Endothelial cell of hepatic sinusoid (primary cell): ENCODE results near the gene DHRS2.

Source experiments
- in situ Hi-C: cut with HindIII; loops from 2 replicates; pipeline ENCODE4 v1.10.0; 2017; ENCODE audit warnings: low sequenced_read_pairs

The DHRS2 gene

GRCh38 chr14:23646648-23647549 lies 10.7 kb downstream of the DHRS2 start:
- in situ Hi-C loops: no loop called here

GRCh38 chr14:23647619-23648018 lies 11.5 kb downstream of the DHRS2 start:
- in situ Hi-C loops: no loop called here

GRCh38 chr14:23648764-23649460 lies 12.7 kb downstream of the DHRS2 start:
- in situ Hi-C loops: no loop called here

- in situ Hi-C loops: no loop called here
These were observed 14.3 kb downstream of the DHRS2 start for GRCh38 chr14:23650506-23650905.

- in situ Hi-C loops: no loop called here
These were observed 16.9 kb downstream of the DHRS2 start for GRCh38 chr14:23653051-23653450.

GRCh38 chr14:23654231-23654630 lies 18.1 kb downstream of the DHRS2 start:
- in situ Hi-C loops: no loop called here

GRCh38 chr14:23657959-23658470 lies 21.9 kb downstream of the DHRS2 start:
- in situ Hi-C loops: no loop called here

GRCh38 chr14:23660290-23661226 lies 24.4 kb downstream of the DHRS2 start:
- in situ Hi-C loops: no loop called here

GRCh38 chr14:23661542-23661941 lies 25.4 kb downstream of the DHRS2 start:
- in situ Hi-C loops: no loop called here

GRCh38 chr14:23663127-23663526 lies 27.0 kb downstream of the DHRS2 start:
- in situ Hi-C loops: no loop called here

- in situ Hi-C loops: no loop called here
These were observed 27.5 kb downstream of the DHRS2 start for GRCh38 chr14:23663711-23664110.

- in situ Hi-C loops: no loop called here
These were observed 28.2 kb downstream of the DHRS2 start for GRCh38 chr14:23664207-23664885.

- in situ Hi-C loops: no loop called here
These were observed 29.3 kb downstream of the DHRS2 start for GRCh38 chr14:23665302-23666016.

- in situ Hi-C loops: no loop called here
These were observed 31.0 kb downstream of the DHRS2 start for GRCh38 chr14:23667134-23667533.

GRCh38 chr14:23669441-23669840 lies 33.3 kb downstream of the DHRS2 start:
- in situ Hi-C loops: no loop called here

- in situ Hi-C loops: no loop called here
These were observed 34.3 kb downstream of the DHRS2 start for GRCh38 chr14:23670481-23670880.

GRCh38 chr14:23672200-23672599 lies 36.0 kb downstream of the DHRS2 start:
- in situ Hi-C loops: no loop called here

GRCh38 chr14:23675337-23675736 lies 39.2 kb downstream of the DHRS2 start:
- in situ Hi-C loops: no loop called here

GRCh38 chr14:23675906-23676305 lies 39.7 kb downstream of the DHRS2 start:
- in situ Hi-C loops: no loop called here

GRCh38 chr14:23681337-23681736 lies 45.2 kb downstream of the DHRS2 start:
- in situ Hi-C loops: no loop called here
